OCI-LY1 (cell line): ENCODE data around the gene SOBP.

Experiments used
- CTCF ChIP-seq: fragments of 200-600 bp; sonication (generic), shearing (Covaris generic); IDR thresholded peaks from 2 replicates; pipeline ENCODE4 v1.5.1; 2017; ENCODE audit warnings: mild to moderate bottlenecking, antibody characterized with exemption, low read length, moderate library complexity, mixed read lengths
- EZH2 ChIP-seq: fragments of 200-600 bp; sonication (generic), shearing (Covaris generic); IDR thresholded peaks from 2 replicates; pipeline ENCODE4 v1.8.0; 2017; ENCODE audit warnings: borderline replicate concordance, mixed run types, mild to moderate bottlenecking, antibody characterized with exemption, low read length, moderate library complexity, mixed read lengths

DNA sequence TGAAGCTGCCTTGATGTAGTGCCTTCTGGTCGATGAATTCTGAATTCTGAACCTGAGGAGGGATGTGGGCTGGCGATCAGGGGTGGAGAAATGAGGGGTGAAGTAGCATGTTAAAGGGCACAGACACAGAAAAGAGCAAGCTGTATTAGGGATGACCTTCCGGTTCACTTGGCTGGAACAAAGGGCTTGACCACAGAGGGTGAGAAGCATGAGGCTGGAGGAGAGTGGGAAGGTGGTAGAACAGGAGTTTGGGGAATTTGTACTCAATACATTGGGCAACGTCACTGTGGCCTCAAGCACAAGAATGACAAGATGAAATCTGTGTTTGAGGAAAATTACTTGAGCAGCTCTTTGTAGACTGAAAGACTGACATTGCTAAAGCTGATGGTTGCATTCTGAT lies 155.8 kb downstream of the SOBP start:
- TF ChIP-seq CTCF (no peak), EZH2 (no peak)
